ENCODE data around the gene NSUN4. TPM values are rescaled to one million over a fixed set of nuclear protein-coding genes. Genes with fewer than 3 reads are reported as not detected.
"Not testable (repeated sequence)": the region's sequence is repeated elsewhere in the genome, so short reads cannot be mapped to it uniquely, and the experiment has no call there.

The NSUN4 gene
- total RNA-seq, 1 experiment from 2014 or later = 22.3 TPM

GRCh38 chr1:46365796-46366195, 25.2 kb downstream of the NSUN4 start:
- not testable (repeated sequence) for DNase-seq (ENCODE audit: low read depth)

DNA sequence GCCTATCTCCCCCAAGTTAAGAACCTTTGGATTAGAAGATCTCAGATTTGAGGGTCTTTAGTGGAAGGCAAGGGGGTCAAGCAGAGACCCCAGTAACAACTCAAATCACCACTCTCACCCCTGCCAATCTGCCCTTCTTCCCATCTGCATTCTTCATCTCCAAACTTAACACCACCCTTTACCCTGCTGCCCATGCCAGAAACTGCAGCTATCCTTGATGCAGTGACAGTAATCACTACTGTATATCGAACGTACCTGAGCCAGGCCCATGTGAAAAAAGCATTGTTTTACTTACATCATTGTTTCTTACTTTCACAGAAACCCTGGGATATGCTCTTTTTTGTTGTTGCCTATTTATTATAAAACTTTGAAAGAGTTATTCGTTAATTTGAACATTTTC, 26.5 kb downstream of the NSUN4 start:
- no peak for DNase-seq (ENCODE audit: low read depth)

DNA sequence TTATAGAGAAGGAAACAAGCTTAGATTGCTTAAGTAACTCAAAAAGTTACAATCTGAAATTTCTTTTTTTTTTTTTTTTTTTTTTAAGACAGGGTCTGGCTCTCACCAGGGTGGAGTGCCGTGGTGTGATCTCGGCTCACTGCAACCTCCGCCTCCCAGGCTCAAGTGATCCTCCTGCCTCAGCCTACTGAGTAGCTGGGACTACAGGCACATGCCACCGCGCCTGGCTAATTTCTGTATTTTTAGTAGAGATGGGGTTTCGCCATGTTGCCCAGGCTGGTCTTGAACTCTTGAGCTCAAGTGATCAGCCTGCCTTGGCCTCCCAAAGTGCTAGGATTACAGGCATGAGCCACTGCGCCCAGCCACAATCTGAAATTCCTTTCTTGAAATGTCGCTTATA, 27.1 kb downstream of the NSUN4 start:
- DNase-seq (ENCODE audit: low read depth) = not testable (repeated sequence)

DNA sequence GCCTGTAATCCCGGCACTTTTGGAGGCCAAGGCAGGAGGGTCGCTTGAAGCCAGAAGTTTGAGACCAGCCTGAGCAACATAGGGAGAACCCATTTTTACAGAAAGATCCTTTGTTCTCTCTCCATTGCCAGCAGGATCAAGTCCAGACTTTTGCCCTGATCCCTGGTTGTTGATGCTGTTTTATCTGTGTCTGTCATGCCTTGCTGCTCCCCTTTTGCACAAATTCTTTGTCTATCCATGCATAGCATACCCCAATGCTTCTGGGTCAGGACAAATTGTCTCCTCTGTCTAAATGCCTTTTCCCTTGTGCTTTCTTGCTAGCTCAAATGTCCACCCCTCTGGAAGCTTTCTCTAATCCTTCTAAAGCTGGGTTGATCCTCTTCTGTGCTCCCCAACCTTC, 28.2 kb downstream of the NSUN4 start:
- DNase-seq (ENCODE audit: low read depth) = no peak

- no peak for DNase-seq (ENCODE audit: low read depth)
Measured at GRCh38 chr1:46369542-46370213, 29.1 kb downstream of the NSUN4 start.

- peak; percentile 19 for DNase-seq (ENCODE audit: low read depth)
Measured at GRCh38 chr1:46370214-46370633, 29.6 kb downstream of the NSUN4 start.

GRCh38 chr1:46372431-46372830, 31.8 kb downstream of the NSUN4 start:
- no peak for DNase-seq (ENCODE audit: low read depth)

- no peak for DNase-seq (ENCODE audit: low read depth)
Measured at GRCh38 chr1:46379996-46380395, 39.4 kb downstream of the NSUN4 start.

GRCh38 chr1:46380508-46380907, 39.9 kb downstream of the NSUN4 start:
- DNase-seq (ENCODE audit: low read depth) = no peak

DNA sequence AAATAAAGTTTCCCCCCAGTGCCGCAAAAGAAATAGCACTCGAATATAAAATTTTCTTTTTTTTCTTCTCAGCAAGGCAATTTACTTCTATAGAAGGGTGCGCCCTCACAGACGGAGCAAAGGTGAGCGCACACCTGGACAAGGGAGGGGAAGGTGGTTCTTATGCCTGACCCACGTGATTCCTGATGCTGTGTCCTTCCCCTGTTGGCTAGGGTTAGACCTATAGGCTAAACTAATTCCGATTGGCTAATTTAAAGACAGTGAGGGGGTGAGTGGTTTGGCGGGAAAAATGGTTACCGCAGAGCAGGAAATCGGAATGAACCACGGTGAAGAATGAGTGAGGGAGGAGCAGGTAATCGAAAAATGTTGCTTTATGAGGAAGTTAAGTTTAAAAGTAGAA, 52.9 kb downstream of the NSUN4 start:
- DNase-seq (ENCODE audit: low read depth) = no peak

- peak; percentile 79 for DNase-seq (ENCODE audit: low read depth)
Measured at GRCh38 chr1:46394108-46394871, 53.7 kb downstream of the NSUN4 start, which contains the start of gene FAAH. Gene FAAH, plus strand, starts transcription at chr1:46394317. Its CDS starts 32 bp downstream, at chr1:46394349.

GRCh38 chr1:46394872-46395465, 54.4 kb downstream of the NSUN4 start:
- DNase-seq (ENCODE audit: low read depth) = no peak

- no peak for DNase-seq (ENCODE audit: low read depth)
Measured at GRCh38 chr1:46396441-46397398, 56.1 kb downstream of the NSUN4 start.

GRCh38 chr1:46399307-46399706, 58.7 kb downstream of the NSUN4 start:
- no peak for DNase-seq (ENCODE audit: low read depth)

GRCh38 chr1:46400421-46400820, 59.8 kb downstream of the NSUN4 start:
- no peak for DNase-seq (ENCODE audit: low read depth)

DNA sequence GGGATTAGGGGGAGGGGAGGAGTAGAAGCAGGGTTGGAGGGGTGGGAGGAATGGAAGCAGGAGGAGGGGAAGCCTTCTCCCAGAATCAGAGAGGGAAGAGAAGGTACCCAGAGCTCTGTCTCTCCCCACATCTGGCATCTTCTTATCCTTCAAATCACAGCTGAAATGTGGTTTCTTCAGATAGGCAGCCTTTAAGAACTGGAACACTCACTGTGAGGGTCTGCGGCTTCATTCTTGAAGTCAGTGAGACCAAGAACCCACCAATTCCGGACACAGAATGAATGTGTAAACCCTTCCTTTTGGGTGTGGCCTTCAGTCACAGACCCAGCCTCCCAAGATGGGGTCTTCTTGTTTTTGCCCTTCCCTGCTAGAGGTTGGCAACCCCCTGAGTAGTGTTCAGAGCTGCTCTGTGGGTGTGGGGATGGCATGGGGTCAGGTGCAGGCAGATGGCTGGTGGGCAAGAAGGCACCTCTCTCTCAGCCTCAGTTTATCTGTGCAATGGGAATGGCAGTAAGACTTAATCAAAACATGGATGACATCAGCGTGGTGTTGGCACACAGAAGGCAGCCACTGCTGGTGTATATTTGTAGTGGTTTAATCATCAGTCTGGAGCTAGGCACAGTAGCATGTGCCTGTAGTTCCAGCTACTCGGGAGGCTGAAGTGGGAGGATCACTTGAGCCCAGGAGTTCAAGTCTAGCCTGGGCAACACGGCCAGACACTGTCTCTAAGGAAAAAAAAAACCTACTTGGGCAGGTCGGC, 60.7 kb downstream of the NSUN4 start:
- peak; percentile 43 for DNase-seq (ENCODE audit: low read depth)

- DNase-seq (ENCODE audit: low read depth) = peak; percentile 77
Measured at GRCh38 chr1:46401964-46402626, 61.5 kb downstream of the NSUN4 start.

DNA sequence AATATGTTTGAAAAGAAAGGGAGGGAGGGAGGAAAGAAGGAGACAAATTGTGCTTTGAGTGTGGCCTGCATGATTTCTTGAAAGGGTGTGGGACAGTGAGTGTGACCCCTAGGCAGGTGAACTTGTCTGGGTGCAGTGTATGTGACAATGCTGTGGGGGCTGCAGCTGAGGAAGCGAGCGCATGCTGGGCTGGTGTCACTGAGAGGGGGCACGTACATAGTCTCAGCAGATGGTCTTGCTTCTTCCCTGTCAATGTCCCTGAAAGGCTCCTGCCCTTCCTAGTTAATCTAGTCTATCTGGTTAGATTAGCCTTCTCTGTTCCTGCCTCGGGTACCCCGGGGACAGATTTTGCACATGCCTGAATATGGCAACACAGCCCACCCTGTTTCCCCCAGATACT, 63.3 kb downstream of the NSUN4 start:
- DNase-seq (ENCODE audit: low read depth) = no peak

- no peak for DNase-seq (ENCODE audit: low read depth)
Measured at GRCh38 chr1:46404482-46405196, 64.0 kb downstream of the NSUN4 start.

DNA sequence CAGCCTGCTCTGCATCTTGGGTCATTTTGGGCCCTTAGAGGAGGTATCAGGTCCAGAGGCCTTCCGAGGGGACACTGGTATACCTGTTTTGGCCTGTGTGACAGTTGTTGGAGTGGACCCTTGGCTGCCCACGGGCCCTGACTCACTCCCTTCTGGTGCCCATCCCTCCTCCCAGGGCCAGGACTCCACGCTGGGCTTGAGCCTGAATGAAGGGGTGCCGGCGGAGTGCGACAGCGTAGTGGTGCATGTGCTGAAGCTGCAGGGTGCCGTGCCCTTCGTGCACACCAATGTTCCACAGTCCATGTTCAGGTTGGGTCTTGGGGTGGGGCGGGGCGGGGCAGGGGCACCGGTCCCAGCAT, 64.6 kb downstream of the NSUN4 start:
- no peak for DNase-seq (ENCODE audit: low read depth)
